Coronary artery (tissue), 2 donors: ENCODE data around the gene TFAP2C.
A peak's percentile ranks its signal among the peaks of the same experiment; 100 is the strongest.

ENCODE experiments used
- DNase-seq: peaks from one replicate; pipeline ENCODE4 v3.0.0-alpha.2; 2017; ENCODE audit warnings: low spot score
- H3K27ac ChIP-seq, 2 donors: fragments of 200-600 bp; sonication (generic); one replicate each; pipeline ENCODE4 v1.5.1; 2016 to 2019
- H3K4me3 ChIP-seq: fragments of 200-600 bp; sonication (generic); 2 replicates; pipeline ENCODE4 v1.5.1; 2016; ENCODE audit warnings: mild to moderate bottlenecking, moderate library complexity
- TF ChIP-seq, protein P1 (sequence below): fragments of 200-600 bp; sonication (generic); IDR thresholded peaks from one replicate; pipeline ENCODE4 v1.5.1; 2019; ENCODE audit warnings: antibody characterized with exemption

Gene TFAP2C

DNA sequence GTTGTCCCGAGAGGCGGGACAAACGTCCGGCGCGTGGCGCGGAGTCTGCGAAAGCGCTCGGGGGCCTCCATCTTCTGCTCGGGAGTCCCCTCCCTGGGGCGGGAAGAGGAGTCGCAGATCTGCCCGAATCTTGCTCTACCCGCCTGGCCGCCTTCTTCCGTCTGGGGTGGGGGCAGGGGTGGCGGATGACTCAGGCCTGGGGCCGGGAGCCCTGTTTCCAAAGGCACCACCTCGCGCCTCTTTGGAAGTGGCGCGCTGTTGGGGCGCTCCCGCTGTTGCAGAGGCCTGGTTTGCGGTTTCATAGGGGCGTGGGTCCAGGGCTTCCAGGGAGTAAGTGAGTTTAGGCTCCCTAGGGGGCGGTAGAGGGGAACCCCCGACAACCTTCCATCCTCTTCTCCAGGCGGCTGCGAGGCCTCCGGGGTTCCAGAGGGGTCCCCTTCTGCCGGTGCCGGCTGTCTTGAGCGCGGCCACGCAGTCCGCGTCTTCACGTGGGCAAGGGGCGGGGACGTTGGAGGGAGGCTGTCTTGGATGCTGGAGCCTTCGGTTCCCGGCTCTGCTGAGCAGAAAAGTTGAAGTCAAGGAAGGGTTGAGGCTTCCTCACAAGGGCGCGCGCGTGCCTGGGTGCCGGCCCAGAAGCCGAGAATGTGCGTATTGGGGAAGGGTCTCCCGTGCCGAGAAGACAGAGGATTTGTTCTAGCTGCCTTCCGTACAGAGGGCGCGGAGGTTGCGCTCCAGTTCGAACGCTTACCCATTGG, 2.6 kb upstream of the TFAP2C start:
- Histone ChIP-seq H3K27ac (no peak overlapping the region), H3K4me3 (peak overlapping the region; percentile 27)
- DNase-seq: no peak
- TF ChIP-seq, protein P1, sequence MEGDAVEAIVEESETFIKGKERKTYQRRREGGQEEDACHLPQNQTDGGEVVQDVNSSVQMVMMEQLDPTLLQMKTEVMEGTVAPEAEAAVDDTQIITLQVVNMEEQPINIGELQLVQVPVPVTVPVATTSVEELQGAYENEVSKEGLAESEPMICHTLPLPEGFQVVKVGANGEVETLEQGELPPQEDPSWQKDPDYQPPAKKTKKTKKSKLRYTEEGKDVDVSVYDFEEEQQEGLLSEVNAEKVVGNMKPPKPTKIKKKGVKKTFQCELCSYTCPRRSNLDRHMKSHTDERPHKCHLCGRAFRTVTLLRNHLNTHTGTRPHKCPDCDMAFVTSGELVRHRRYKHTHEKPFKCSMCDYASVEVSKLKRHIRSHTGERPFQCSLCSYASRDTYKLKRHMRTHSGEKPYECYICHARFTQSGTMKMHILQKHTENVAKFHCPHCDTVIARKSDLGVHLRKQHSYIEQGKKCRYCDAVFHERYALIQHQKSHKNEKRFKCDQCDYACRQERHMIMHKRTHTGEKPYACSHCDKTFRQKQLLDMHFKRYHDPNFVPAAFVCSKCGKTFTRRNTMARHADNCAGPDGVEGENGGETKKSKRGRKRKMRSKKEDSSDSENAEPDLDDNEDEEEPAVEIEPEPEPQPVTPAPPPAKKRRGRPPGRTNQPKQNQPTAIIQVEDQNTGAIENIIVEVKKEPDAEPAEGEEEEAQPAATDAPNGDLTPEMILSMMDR: no peak

DNA sequence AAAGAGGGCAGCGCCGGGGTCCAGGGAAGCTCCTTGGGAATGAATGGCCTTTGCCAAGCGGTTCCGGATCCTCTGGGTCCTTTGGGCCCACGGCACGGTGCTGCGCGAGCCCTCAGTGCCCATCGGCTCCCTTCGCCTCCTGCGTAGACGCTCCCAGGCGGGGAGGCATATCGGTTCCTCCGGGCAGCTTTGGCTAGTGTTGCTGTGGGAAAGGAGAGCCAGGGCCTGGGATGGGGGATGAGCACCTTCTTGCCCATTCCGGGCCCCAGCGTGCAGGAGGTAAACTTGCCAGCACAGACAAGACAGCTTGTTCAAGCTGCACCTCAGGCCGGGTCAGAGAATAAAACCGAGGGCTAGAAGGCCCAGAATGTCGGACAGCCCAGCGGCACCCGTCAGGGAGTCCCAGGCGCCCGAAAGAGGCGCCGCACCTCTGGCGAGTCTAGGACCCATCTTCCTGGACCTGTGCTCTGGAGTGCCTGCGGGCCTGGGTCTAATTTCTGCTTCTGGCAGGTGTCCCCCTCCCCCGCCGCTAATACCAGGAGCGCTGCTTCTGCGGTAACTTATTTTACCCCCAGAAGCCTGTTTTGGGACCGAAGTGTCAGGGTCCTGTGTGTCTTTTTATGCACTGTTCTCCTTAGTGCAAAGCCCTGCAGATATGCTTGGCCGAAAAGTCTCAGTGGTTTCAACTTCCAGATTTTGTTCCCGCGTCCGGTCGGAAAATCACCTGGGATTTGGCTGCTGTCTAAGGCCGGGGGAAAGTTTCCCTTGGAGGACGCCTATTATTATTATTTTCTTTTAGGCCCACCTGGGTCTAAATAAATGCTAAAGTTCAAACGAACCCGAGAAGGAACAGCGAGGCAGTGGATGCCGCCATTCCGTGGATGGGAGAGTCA, 1.7 kb upstream of the TFAP2C start:
- TF ChIP-seq, protein P1: no peak
- DNase-seq: no peak
- no peak overlapping the region for H3K27ac ChIP-seq
- peak overlapping the region; percentile 71 for H3K4me3 ChIP-seq

DNA sequence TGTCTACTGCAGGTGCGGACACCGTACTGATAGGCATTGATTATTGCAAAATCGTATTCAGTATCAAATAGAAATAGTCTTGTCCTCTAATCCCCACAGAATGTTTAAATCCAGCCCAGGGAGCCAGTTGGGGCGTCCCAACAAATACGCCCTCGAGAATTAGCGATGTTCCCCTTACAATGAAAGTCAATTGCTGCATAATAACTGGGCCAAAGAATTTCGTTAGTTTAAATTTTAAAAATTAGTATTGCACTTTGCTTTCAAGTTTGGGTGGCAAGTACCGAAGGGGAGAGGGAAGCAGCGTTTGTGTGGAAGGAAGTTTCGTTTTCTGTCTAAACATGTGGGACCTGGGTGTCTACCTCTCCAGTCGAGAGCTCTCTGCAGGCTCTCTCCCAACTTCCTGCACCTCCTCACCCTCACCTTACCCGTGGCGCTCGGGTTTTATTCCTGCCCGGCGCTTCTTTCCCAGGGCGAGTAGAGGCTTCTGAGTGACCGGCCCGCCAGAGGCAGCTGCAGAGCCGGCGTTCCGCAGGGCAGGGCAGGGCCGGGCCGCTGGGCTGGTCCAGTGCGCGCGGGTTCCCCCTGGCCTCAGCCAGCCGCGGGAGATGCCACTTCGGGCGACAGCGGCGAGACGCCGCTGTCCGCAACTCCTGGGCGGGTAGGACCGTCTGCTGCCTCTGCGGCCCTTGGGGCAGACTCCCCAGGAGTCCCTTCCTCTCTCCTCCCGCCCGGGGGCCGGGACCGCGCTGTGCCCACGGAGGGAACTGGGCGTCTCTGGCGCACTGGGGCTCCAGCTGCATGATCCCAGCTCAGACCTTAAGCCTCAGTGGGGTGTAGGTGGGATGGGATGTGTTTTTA, 862 bp upstream of the TFAP2C start:
- H3K27ac ChIP-seq: no peak overlapping the region
- TF ChIP-seq, protein P1: no peak
- DNase-seq: no peak
- H3K4me3 ChIP-seq: peak overlapping the region; percentile 71

DNA sequence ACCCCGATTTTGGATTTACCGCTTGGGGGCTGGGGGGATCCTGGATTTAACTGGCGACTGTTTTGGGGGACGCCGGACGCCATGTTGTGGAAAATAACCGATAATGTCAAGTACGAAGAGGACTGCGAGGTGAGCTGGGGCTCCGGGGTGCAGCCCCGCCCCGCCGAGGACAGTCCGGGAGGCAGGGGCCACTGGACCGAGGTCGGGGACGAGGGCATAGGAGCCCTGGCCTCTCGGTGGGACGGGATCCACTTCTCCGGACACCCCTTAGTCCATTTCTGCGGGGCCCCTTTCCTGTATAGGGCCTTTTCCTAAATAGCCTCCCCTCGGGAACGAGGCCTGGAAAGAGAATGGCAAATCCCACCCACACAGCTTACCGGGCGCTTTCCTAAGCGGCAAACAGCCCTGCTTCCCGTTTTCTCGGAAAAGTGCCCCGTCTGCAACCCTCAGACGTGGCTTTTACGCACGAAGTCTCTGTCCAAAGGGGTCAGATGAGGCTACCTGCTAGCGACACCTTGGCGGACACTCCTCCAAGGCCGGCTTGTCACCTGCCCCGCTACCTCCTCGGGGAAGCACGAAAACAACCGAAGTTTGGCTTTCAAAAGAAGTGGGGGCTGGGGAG, 469 bp downstream of the TFAP2C start:
- no peak for DNase-seq
- H3K4me3 ChIP-seq: peak overlapping the region; percentile 71
- peak overlapping the region in 1 of 2 donors; percentile 59 for H3K27ac ChIP-seq
- TF ChIP-seq, protein P1: no peak

DNA sequence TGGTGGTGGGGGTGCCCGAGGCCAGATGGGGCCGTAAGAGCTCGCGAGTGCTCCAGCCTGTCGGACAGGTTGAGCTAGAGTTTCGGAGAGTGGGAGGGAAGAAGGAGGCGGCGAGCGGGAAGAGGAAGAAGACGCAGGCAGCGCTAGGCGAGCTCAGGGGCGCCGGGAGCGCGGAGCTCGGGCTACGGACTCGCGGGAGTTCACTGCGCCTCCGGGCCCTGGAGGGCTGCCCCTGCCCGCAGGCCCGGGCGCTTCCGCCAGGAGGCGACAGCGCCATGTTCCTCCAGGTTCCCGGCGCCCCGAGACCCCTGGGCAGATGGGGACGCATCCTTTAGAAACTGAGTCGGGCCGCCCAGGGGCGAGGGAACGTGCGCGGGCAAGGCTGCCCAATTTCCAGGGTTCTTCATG, 984 bp downstream of the TFAP2C start:
- TF ChIP-seq, protein P1: no peak
- H3K27ac ChIP-seq: no peak overlapping the region
- no peak for DNase-seq
- peak overlapping the region; percentile 71 for H3K4me3 ChIP-seq

DNA sequence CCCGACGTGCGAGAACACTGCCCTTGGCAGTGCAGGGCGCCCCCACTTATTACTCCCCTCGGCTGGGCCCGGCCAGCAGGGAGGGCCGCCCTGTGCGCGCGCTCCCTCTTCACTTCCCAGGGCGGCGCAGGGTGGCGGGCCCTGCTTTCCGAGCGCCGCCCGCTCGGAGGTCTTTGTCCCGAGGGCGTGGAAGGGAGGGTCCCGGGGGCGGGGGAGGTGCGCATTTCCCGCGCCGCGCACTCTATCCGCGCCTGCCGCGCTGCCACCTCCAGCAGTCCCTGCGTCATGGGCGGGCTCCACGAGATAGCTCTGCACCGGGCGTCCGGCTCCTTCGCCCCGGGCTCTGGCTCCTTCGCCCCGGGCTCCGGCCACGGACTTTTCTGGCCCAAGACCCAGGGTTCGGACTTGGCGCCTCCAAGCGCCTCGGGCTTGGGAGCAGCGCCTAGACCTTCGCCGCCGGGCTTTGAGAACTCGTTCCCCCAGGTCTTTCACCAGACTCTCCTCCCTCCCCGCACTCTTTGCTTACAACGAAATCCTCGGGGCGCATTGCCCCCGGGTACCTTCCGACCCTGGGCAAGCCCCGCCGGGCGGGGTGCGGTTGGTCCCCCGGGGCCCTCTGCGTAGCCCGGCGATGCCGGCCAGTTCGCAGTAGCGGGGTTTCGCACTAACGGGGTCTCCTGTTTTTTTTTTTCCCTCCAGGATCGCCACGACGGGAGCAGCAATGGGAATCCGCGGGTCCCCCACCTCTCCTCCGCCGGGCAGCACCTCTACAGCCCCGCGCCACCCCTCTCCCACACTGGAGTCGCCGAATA, 1.6 kb downstream of the TFAP2C start:
- Histone ChIP-seq H3K27ac (no peak overlapping the region), H3K4me3 (peak overlapping the region; percentile 71)
- no peak for DNase-seq
- TF ChIP-seq, protein P1: no peak
